H9 (cell line): Measurements from ENCODE around the gene TOP1. TPM values are rescaled to one million over a fixed set of nuclear protein-coding genes. Genes with fewer than 3 reads are reported as not detected.

Experiments
- DNase-seq: peaks from one replicate; pipeline ENCODE4 v3.0.0-alpha.2; 2017
- H2AFZ ChIP-seq: one replicate; pipeline ENCODE4 v1.6.1; 2013; ENCODE audit warnings: mild to moderate bottlenecking, low read length, control low read depth, moderate library complexity
- H2AK5ac ChIP-seq: 2 replicates; pipeline ENCODE4 v1.6.1; 2013; ENCODE audit warnings: low read length, control low read depth, mixed read lengths; ENCODE audit not compliant: insufficient read length
- H2BK120ac ChIP-seq: one replicate; pipeline ENCODE4 v1.6.1; 2013; ENCODE audit warnings: low read depth, mild to moderate bottlenecking, low read length, control low read depth, inconsistent platforms; ENCODE audit not compliant: poor library complexity, severe bottlenecking
- H2BK12ac ChIP-seq: 2 replicates; pipeline ENCODE4 v1.6.1; 2013; ENCODE audit warnings: low read length, control low read depth, mixed read lengths, low read depth; ENCODE audit not compliant: insufficient read length
- H2BK15ac ChIP-seq: 2 replicates; pipeline ENCODE4 v1.6.1; 2013; ENCODE audit warnings: low read depth, low read length, control low read depth
- H2BK20ac ChIP-seq: one replicate; pipeline ENCODE4 v1.6.1; 2013; ENCODE audit warnings: low read depth, mild to moderate bottlenecking, low read length, control low read depth, inconsistent platforms; ENCODE audit not compliant: poor library complexity, severe bottlenecking
- H2BK5ac ChIP-seq: 2 replicates; pipeline ENCODE4 v1.6.1; 2013; ENCODE audit warnings: low read length, control low read depth, mixed read lengths; ENCODE audit not compliant: insufficient read length
- H3K14ac ChIP-seq: 2 replicates; pipeline ENCODE4 v1.6.1; 2013; ENCODE audit warnings: low read length, control low read depth; ENCODE audit not compliant: insufficient read depth
- H3K18ac ChIP-seq: 2 replicates; pipeline ENCODE4 v1.6.1; 2013; ENCODE audit warnings: low read depth, mild to moderate bottlenecking, mixed read lengths, low read length, control low read depth; ENCODE audit not compliant: insufficient read length
- H3K23ac ChIP-seq: 2 replicates; pipeline ENCODE4 v1.6.1; 2013; ENCODE audit warnings: low read length, control low read depth, mixed read lengths, low read depth; ENCODE audit not compliant: insufficient read length
- H3K23me2 ChIP-seq: 2 replicates; pipeline ENCODE4 v1.6.1; 2013; ENCODE audit warnings: low read depth, mild to moderate bottlenecking, mixed read lengths, low read length, control low read depth; ENCODE audit not compliant: insufficient read length, poor library complexity, severe bottlenecking
- H3K27ac ChIP-seq: 2 replicates; pipeline ENCODE4 v1.5.1; 2013; ENCODE audit warnings: low read length, control low read depth, mixed read lengths, low read depth; ENCODE audit not compliant: insufficient read length
- H3K27me3 ChIP-seq: 2 replicates; pipeline ENCODE4 v1.6.1; 2013; ENCODE audit warnings: low read length, control low read depth, inconsistent platforms; ENCODE audit not compliant: insufficient read depth
- H3K4ac ChIP-seq: 2 replicates; pipeline ENCODE4 v1.6.1; 2013; ENCODE audit warnings: low read depth, mild to moderate bottlenecking, control low read depth, inconsistent platforms, low read length, moderate library complexity
- H3K4me1 ChIP-seq: 2 replicates; pipeline ENCODE4 v1.6.1; 2013; ENCODE audit warnings: low read length, control low read depth, inconsistent platforms; ENCODE audit not compliant: insufficient read depth
- H3K4me2 ChIP-seq: 2 replicates; pipeline ENCODE4 v1.6.1; 2013; ENCODE audit warnings: low read length, control low read depth, mixed read lengths; ENCODE audit not compliant: insufficient read length, insufficient read depth
- H3K56ac ChIP-seq: 2 replicates; pipeline ENCODE4 v1.6.1; 2013; ENCODE audit warnings: low read depth, mild to moderate bottlenecking, mixed read lengths, low read length, control low read depth; ENCODE audit not compliant: insufficient read length
- H3K79me1 ChIP-seq: 2 replicates; pipeline ENCODE4 v1.6.1; 2013; ENCODE audit warnings: low read depth, mild to moderate bottlenecking, moderate library complexity, low read length, control low read depth, inconsistent platforms; ENCODE audit not compliant: insufficient read depth, poor library complexity, severe bottlenecking
- H3K79me2 ChIP-seq: 2 replicates; pipeline ENCODE4 v1.6.1; 2013; ENCODE audit warnings: low read length, control low read depth, inconsistent platforms; ENCODE audit not compliant: insufficient read depth
- H3K9ac ChIP-seq: 2 replicates; pipeline ENCODE4 v1.6.1; 2013; ENCODE audit warnings: low read length, control low read depth, mixed read lengths; ENCODE audit not compliant: insufficient read length; ENCODE audit errors: extremely low read depth
- H3K9me3 ChIP-seq: one replicate; pipeline ENCODE4 v1.6.1; 2013; ENCODE audit warnings: low read depth, low read length, inconsistent platforms; ENCODE audit not compliant: control insufficient read depth
- H3T11ph ChIP-seq: one replicate; pipeline ENCODE4 v1.6.1; 2013; ENCODE audit warnings: mild to moderate bottlenecking, low read length, control low read depth, inconsistent platforms
- H4K20me1 ChIP-seq: one replicate; pipeline ENCODE4 v1.6.1; 2013; ENCODE audit not compliant: control insufficient read depth, insufficient read length, insufficient read depth
- H4K5ac ChIP-seq: 2 replicates; pipeline ENCODE4 v1.6.1; 2013; ENCODE audit warnings: low read depth, mild to moderate bottlenecking, mixed read lengths, low read length, control low read depth; ENCODE audit not compliant: insufficient read length
- H4K8ac ChIP-seq: replicated peaks from 2 replicates; pipeline ENCODE4 v1.6.1; 2013; ENCODE audit warnings: low read length, control low read depth, mixed read lengths, low read depth; ENCODE audit not compliant: insufficient read length
- H4K91ac ChIP-seq: 2 replicates; pipeline ENCODE4 v1.6.1; 2013; ENCODE audit warnings: low read depth, mild to moderate bottlenecking, moderate library complexity, mixed read lengths, low read length, control low read depth; ENCODE audit not compliant: insufficient read length
- H3K27ac Mint-ChIP-seq, 3 experiments: 2 replicates in 2 of 3; 3 replicates in 1 of 3; pipeline ENCODE4 v1.8.0; 2020 to 2021; ENCODE audit warnings: mixed read lengths in 3 of 3, mild to moderate bottlenecking in 1 of 3, moderate library complexity in 1 of 3
- H3K27me3 Mint-ChIP-seq: 2 replicates; pipeline ENCODE4 v1.8.0; 2021; ENCODE audit warnings: low read depth, mild to moderate bottlenecking, moderate library complexity, mixed read lengths
- H3K36me3 Mint-ChIP-seq, 3 experiments: 2 replicates in 2 of 3; 3 replicates in 1 of 3; pipeline ENCODE4 v1.8.0; 2020 to 2021; ENCODE audit warnings: low read depth in 3 of 3, mixed read lengths in 3 of 3; ENCODE audit not compliant: insufficient read depth in 1 of 3
- H3K4me1 Mint-ChIP-seq, 2 experiments: 2 replicates each; pipeline ENCODE4 v1.8.0; 2020; ENCODE audit warnings: mixed read lengths in 2 of 2
- H3K4me3 Mint-ChIP-seq, 2 experiments: 2 replicates in 1 of 2; 3 replicates in 1 of 2; pipeline ENCODE4 v1.8.0; 2020 to 2021; ENCODE audit warnings: mild to moderate bottlenecking in 2 of 2, mixed read lengths in 2 of 2, moderate library complexity in 1 of 2
- H3K9me3 Mint-ChIP-seq, 2 experiments: 2 replicates in 1 of 2; 3 replicates in 1 of 2; pipeline ENCODE4 v1.8.0; 2020; ENCODE audit warnings: mild to moderate bottlenecking in 2 of 2, mixed read lengths in 2 of 2, moderate library complexity in 1 of 2
- WGBS: extraction: QIAGEN DNeasy Blood & Tissue Kit; methylation state at CpG from one replicate; pipeline ENCODE4 v1.1.7; 2013; ENCODE audit warnings: missing lambda C conversion rate, low lambda C conversion rate, mixed read lengths; ENCODE audit not compliant: insufficient read length; ENCODE audit errors: extremely low coverage; 5-methylcytosine and 5-hydroxymethylcytosine counted together
- total RNA-seq: library from RNA; stranded (reverse); gene quantifications from 2 replicates; pipeline ENCODE4 v1.2.1, GENCODE V29; 2021
- TF ChIP-seq, protein P1 (sequence below): fragments of 200-600 bp; sonication (generic); conservative IDR thresholded peaks from 3 replicates; pipeline ENCODE4 v1.8.0; 2021; ENCODE audit warnings: antibody characterized with exemption, mild to moderate bottlenecking

Gene TOP1
- total RNA-seq, 1 experiment from 2014 or later: 96.4 TPM

- H4K20me1 ChIP-seq: no peaks in the 10 kb centered on the region
- H3K9ac ChIP-seq: no peak overlapping the region
- no peak overlapping the region for H2AFZ ChIP-seq
- no peak overlapping the region for H4K8ac ChIP-seq
- H3K18ac ChIP-seq: no peak overlapping the region
- no peaks in the 10 kb centered on the region for H3K27me3 Mint-ChIP-seq
- H3K14ac ChIP-seq: no peak overlapping the region
- no CpG with 5 or more reads among the region's 3 CpGs for WGBS
- peaks cover 33 to 78% (median 56%) of the 10 kb centered on the region in 3 experiments; a peak in 6 of 7 replicates for H3K36me3 Mint-ChIP-seq
- TF ChIP-seq, protein P1, sequence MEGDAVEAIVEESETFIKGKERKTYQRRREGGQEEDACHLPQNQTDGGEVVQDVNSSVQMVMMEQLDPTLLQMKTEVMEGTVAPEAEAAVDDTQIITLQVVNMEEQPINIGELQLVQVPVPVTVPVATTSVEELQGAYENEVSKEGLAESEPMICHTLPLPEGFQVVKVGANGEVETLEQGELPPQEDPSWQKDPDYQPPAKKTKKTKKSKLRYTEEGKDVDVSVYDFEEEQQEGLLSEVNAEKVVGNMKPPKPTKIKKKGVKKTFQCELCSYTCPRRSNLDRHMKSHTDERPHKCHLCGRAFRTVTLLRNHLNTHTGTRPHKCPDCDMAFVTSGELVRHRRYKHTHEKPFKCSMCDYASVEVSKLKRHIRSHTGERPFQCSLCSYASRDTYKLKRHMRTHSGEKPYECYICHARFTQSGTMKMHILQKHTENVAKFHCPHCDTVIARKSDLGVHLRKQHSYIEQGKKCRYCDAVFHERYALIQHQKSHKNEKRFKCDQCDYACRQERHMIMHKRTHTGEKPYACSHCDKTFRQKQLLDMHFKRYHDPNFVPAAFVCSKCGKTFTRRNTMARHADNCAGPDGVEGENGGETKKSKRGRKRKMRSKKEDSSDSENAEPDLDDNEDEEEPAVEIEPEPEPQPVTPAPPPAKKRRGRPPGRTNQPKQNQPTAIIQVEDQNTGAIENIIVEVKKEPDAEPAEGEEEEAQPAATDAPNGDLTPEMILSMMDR: no peak
- H3K79me2 ChIP-seq: no peaks in the 10 kb centered on the region
- no peak for DNase-seq
- no peaks in the 10 kb centered on the region for H3K9me3 ChIP-seq
- H2BK5ac ChIP-seq: no peak overlapping the region
- no peaks in the 10 kb centered on the region for H3K9me3 Mint-ChIP-seq
- H4K5ac ChIP-seq: no peak overlapping the region
- H2BK20ac ChIP-seq: no peak overlapping the region
- H2BK15ac ChIP-seq: no peak overlapping the region
- no peak overlapping the region for H2BK12ac ChIP-seq
- H3T11ph ChIP-seq: no peak overlapping the region
- H3K4me3 Mint-ChIP-seq: no peak overlapping the region
- H2AK5ac ChIP-seq: no peak overlapping the region
- H3K23me2 ChIP-seq: no peaks in the 10 kb centered on the region
- H3K27ac ChIP-seq: no peak overlapping the region
- no peaks in the 10 kb centered on the region for H3K79me1 ChIP-seq
- no peak overlapping the region for H4K91ac ChIP-seq
- peaks cover 0 to 7% of the 10 kb centered on the region in 2 experiments; a peak in 1 of 4 replicates for H3K4me1 Mint-ChIP-seq
- no peak overlapping the region for H3K4me2 ChIP-seq
- H3K23ac ChIP-seq: no peak overlapping the region
- no peaks in the 10 kb centered on the region for H3K4me1 ChIP-seq
- no peak overlapping the region for H3K4ac ChIP-seq
- peak overlapping the region in 2 of 3 experiments; percentile 10 to 88; a peak in 3 of 7 replicates for H3K27ac Mint-ChIP-seq
- no peaks in the 10 kb centered on the region for H3K27me3 ChIP-seq
- no peak overlapping the region for H2BK120ac ChIP-seq
- no peak overlapping the region for H3K56ac ChIP-seq
These were observed 59.2 kb downstream of the TOP1 start for GRCh38 chr20:41087777-41088176.
